Fibroblast of pulmonary artery (primary cell): ENCODE measurements around the gene GIMAP7.

Experiments used
- DNase-seq: peaks from one replicate; pipeline ENCODE4 v3.0.0-alpha.2; 2010; ENCODE audit warnings: low read depth
- H3K4me3 ChIP-seq: replicated peaks from 2 replicates; pipeline ENCODE4 v1.5.1; 2011; ENCODE audit warnings: low read depth, mild to moderate bottlenecking, control low read depth, low read length, moderate library complexity
- CTCF ChIP-seq: IDR thresholded peaks from 2 replicates; pipeline ENCODE4 v1.5.1; 2011; ENCODE audit warnings: mild to moderate bottlenecking, control low read depth, low read length, inconsistent platforms; ENCODE audit errors: missing control alignments

The GIMAP7 gene

DNA sequence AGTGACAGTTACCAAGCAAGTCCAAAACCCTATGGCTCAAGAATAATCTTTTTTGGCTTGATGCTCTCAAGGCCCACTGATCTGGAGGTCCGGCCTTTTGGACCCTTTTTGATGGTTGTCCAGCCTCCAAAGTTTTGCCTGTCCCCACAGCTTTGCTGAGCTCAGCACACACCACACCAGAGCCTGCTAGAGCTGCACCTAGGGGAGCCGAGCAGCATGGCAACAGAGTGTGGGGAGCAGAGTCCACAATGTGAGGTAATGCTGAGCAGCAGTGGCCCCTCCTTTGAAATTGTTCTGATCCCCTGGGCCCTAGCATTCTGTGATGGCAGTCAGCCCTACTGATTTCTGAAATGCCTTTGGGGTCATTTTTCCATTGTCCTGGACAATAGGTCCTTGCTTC, 9.3 kb downstream of the GIMAP7 start:
- no peak for TF ChIP-seq CTCF
- DNase-seq = no peak
- H3K4me3 ChIP-seq = no peak overlapping the region

DNA sequence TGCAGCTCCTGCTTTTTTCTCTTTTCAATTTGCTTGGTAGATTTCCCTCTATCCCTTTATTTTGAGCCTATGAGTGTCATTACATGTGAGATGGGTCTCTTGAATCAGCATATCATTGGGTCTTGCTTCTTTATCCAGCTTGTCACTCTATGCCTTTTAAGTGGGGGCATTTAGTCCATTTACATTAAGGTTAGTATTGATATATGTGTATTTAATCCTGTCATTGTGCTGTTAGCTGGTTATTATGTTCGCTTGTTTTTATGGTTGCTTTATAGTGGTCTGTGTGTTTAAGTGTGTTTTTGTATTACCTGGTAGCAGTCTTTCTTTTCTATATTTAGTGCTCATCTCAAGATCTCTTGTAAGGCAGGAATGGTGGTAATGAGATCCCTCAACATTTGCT, 17.0 kb downstream of the GIMAP7 start:
- H3K4me3 ChIP-seq = no peak overlapping the region
- no peak for TF ChIP-seq CTCF
- DNase-seq = no peak

DNA sequence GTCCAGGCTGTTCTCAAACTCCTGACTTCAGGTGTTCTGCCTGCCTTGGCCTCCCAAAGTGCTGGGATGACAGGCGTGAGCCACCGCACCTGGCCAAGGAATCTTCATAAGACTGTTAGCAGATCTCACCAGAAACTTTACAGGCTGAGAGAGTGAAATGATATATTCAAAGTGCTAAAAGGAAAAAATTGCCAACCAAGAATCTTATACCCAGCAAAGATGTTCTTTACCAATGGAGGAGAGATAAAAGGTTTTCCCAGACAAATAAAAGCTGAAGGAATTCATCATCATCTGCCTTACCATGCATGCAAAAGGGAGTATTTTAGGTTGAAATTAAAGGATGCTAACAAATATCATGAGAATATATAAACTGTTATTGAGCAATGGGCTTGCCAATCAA, 23.6 kb downstream of the GIMAP7 start:
- no peak for DNase-seq
- no peak overlapping the region for H3K4me3 ChIP-seq
- TF ChIP-seq CTCF = no peak

- H3K4me3 ChIP-seq = no peak overlapping the region
- no peak for TF ChIP-seq CTCF
- no peak for DNase-seq
Measured at GRCh38 chr7:150553163-150553562, 38.5 kb downstream of the GIMAP7 start.

- DNase-seq = no peak
- no peak for TF ChIP-seq CTCF
- H3K4me3 ChIP-seq = no peak overlapping the region
Measured at GRCh38 chr7:150556521-150557138, 42.0 kb downstream of the GIMAP7 start.

- TF ChIP-seq CTCF = no peak
- no peak overlapping the region for H3K4me3 ChIP-seq
- no peak for DNase-seq
Measured at GRCh38 chr7:150560486-150560885, 45.8 kb downstream of the GIMAP7 start.

DNA sequence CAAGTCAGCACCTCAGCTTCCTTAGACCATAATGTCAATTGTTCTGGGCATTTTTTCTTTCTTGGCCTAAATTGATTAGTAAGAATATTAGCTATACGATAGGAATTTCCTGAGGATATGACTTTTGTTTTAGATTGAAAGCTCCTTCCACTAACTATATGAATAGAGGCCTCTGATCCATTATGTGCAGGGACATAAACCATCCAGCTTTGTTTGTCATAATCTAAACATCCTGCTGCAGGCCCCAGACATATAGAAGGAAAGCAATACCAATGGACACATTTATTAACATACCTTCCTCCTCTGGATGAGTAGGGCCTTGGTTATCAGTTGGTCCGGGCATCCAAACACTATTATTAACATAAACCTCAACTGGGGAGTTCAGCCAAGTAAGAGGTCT, 48.2 kb downstream of the GIMAP7 start:
- H3K4me3 ChIP-seq = no peak overlapping the region
- TF ChIP-seq CTCF = no peak
- no peak for DNase-seq
